ENCODE data around the gene GDAP1L1. TPM values are rescaled to one million over a fixed set of nuclear protein-coding genes. Genes with fewer than 3 reads are reported as not detected.
"Not testable (repeated sequence)": the region's sequence is repeated elsewhere in the genome, so short reads cannot be mapped to it uniquely, and the experiment has no call there.

GDAP1L1 gene
- total RNA-seq, 4 donors from 2014 or later, result 0.41 TPM; not detected in 3

GRCh38 chr20:44233436-44234016 lies 13.6 kb upstream of the GDAP1L1 start:
- DNase-seq, result no peak
- no peaks in the 10 kb centered on the region for H3K4me1 ChIP-seq
- no peak overlapping the region for H3K4me3 ChIP-seq
- H3K9me3 ChIP-seq, result no peaks in the 10 kb centered on the region
- intact Hi-C loops (cut with DNase I; ENCODE audit: low total_unique reads), result no loop called here
- TF ChIP-seq POLR2A (IDR thresholded peaks at IDR 0.05) (no peak), CTCF (IDR thresholded peaks at IDR 0.05) (no peak)
- no peak overlapping the region for H3K27ac ChIP-seq
- no peaks in the 10 kb centered on the region for H3K36me3 ChIP-seq
- no peaks in the 10 kb centered on the region for H3K27me3 ChIP-seq

DNA sequence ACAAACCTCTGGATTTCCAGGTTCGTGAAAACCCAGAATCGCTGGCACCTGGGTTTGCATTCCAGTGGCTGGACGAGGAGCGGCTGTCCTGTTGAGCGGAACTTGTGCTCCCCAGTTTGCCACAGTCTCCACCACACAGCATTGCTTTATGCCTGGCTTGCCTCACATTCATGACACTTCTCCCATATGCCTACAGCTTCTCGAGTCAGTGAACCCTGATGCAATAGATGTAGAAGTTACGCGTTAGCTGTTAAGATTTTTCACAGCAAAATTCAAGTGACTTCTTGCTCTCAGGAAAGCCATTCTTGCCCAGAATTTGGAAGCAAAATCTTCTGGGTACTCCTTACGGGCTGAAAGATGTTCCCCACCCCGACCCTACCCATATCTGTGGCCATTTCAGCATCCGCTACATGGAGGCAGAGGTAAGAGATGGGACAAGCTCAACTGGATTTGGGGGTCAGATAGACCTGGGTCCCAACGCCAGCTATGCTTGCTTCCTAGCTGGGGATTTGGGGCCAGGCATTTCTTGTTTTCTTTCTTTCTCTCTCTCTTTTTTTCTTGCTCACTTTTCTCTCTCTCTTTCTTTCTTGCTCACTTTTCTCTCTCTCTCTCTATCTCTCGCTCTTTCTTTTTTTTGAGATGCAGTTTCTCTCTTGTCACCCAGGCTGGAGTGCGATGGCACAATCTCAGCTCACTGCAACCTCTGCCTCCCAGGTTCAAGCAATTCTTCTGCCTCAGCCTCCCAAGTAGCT lies 12.4 kb upstream of the GDAP1L1 start:
- no peak overlapping the region for H3K4me3 ChIP-seq
- DNase-seq, result no peak
- H3K36me3 ChIP-seq, result no peaks in the 10 kb centered on the region
- no peaks in the 10 kb centered on the region for H3K4me1 ChIP-seq
- H3K27me3 ChIP-seq, result no peaks in the 10 kb centered on the region
- no peaks in the 10 kb centered on the region for H3K9me3 ChIP-seq
- TF ChIP-seq CTCF (IDR thresholded peaks at IDR 0.05) (no peak), POLR2A (IDR thresholded peaks at IDR 0.05) (no peak)
- no peak overlapping the region for H3K27ac ChIP-seq
- intact Hi-C loops (cut with DNase I; ENCODE audit: low total_unique reads), result no loop called here

GRCh38 chr20:44235702-44236101 lies 11.4 kb upstream of the GDAP1L1 start:
- no peaks in the 10 kb centered on the region for H3K36me3 ChIP-seq
- H3K4me1 ChIP-seq, result no peaks in the 10 kb centered on the region
- no peaks in the 10 kb centered on the region for H3K9me3 ChIP-seq
- TF ChIP-seq POLR2A (IDR thresholded peaks at IDR 0.05), result no peak
- no peaks in the 10 kb centered on the region for H3K27me3 ChIP-seq
- no peak overlapping the region for H3K4me3 ChIP-seq
- intact Hi-C loops (cut with DNase I; ENCODE audit: low total_unique reads), result no loop called here
- no peak for DNase-seq
- H3K27ac ChIP-seq, result no peak overlapping the region

DNA sequence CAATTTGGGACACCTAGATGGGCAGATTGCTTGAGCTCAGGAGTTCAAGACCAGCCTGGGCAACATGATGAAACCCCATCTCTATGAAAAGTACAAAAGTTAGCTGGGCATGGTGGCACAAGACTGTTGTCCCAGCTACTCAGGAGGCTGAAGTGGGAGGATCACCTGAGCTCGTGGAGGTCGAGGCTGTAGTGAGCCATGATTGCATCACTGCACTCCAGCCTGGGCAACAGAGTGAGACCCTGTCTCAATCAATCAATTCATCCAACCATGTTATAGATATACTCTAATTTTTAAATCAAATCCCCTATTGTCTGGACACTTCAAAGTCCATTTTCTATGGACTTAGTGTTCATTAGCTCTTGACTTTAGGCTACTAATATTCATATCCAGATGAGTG lies 10.3 kb upstream of the GDAP1L1 start:
- H3K4me1 ChIP-seq; DNase-seq; intact Hi-C loops (cut with DNase I; ENCODE audit: low total_unique reads); H3K4me3 ChIP-seq; H3K27ac ChIP-seq; H3K36me3 ChIP-seq; H3K9me3 ChIP-seq; H3K27me3 ChIP-seq: not testable (repeated sequence)

DNA sequence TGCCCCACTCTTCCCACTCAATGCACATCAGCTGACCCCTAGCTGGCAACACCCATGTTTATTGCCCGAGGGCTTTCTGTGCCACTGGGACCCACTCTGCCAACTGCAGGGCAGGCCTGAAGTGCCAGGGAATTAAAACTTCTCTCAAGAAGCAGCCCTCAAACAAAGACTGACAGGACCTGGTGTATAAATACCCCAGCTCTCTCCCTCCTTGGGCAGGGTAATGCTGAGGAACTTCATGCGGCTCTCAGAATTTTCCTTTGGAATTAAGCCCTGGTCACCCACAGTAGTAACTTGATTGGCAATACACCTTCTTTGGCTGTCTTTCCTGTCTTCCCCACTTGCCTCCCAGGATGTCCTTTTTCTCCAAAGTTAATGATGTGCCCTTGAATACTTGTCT lies 5.3 kb upstream of the GDAP1L1 start:
- no peak overlapping the region for H3K27ac ChIP-seq
- no peaks in the 10 kb centered on the region for H3K4me1 ChIP-seq
- no peak for DNase-seq
- H3K9me3 ChIP-seq, result no peaks in the 10 kb centered on the region
- H3K36me3 ChIP-seq, result no peaks in the 10 kb centered on the region
- no peaks in the 10 kb centered on the region for H3K27me3 ChIP-seq
- no peak overlapping the region for H3K4me3 ChIP-seq
- TF ChIP-seq CTCF (IDR thresholded peaks at IDR 0.05) (no peak), POLR2A (IDR thresholded peaks at IDR 0.05) (no peak)
- intact Hi-C loops (cut with DNase I; ENCODE audit: low total_unique reads), result no loop called here

DNA sequence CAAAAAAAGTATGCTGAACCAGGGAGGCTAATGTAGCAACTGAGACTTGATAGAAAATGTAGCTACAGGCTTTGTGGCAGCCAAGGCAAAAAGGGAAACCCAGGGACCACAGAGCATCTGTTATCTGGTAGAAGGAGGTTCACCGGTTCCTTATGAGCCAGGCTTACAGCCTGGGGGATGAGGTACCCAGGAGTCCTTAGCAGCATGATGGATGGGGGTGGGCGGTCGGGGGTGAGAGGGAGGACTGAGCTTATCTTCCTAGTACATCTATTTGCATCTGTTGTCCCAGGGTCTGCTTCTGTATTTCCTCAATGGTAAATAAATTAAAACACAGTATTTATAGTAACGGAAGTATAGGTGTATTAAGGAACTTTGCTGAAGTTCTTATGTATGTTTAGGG lies 1.1 kb upstream of the GDAP1L1 start:
- no peak for DNase-seq
- H3K27ac ChIP-seq, result no peak overlapping the region
- no peaks in the 10 kb centered on the region for H3K36me3 ChIP-seq
- no peak for TF ChIP-seq POLR2A (IDR thresholded peaks at IDR 0.05)
- H3K4me3 ChIP-seq, result no peak overlapping the region
- no peaks in the 10 kb centered on the region for H3K27me3 ChIP-seq
- H3K4me1 ChIP-seq, result peaks cover 0 to 8% of the 10 kb centered on the region in 2 donors
- intact Hi-C loops (cut with DNase I; ENCODE audit: low total_unique reads), result no loop called here
- H3K9me3 ChIP-seq, result no peaks in the 10 kb centered on the region

All from uterus (tissue), 4 donors.